Fibroblast of skin of back (primary cell): ENCODE data around the gene GYG1.

Source experiments
- DNase-seq: peaks from one replicate; pipeline ENCODE4 v3.0.0-alpha.2; 2013

GYG1 gene

GRCh38 chr3:148990236-148990635, 1.1 kb upstream of the GYG1 start:
- DNase-seq: no peak

GRCh38 chr3:148992027-148992634, 791 bp downstream of the GYG1 start:
- DNase-seq: peak; percentile 53

- no peak for DNase-seq
Observed at GRCh38 chr3:148992635-148993255, 1.4 kb downstream of the GYG1 start.

- DNase-seq: no peak
Observed at GRCh38 chr3:148997623-148998022, 6.3 kb downstream of the GYG1 start.

GRCh38 chr3:148998297-148998696, 7.0 kb downstream of the GYG1 start:
- no peak for DNase-seq

- DNase-seq: no peak
Observed at GRCh38 chr3:148998715-148999423, 7.5 kb downstream of the GYG1 start.

GRCh38 chr3:148999806-149000205, 8.5 kb downstream of the GYG1 start:
- DNase-seq: no peak

- no peak for DNase-seq
Observed at GRCh38 chr3:149000206-149000745, 8.9 kb downstream of the GYG1 start.

GRCh38 chr3:149001727-149002126, 10.4 kb downstream of the GYG1 start:
- DNase-seq: no peak

- no peak for DNase-seq
Observed at GRCh38 chr3:149003653-149004305, 12.4 kb downstream of the GYG1 start.

- no peak for DNase-seq
Observed at GRCh38 chr3:149004622-149005021, 13.3 kb downstream of the GYG1 start.

GRCh38 chr3:149005416-149005815, 14.1 kb downstream of the GYG1 start:
- DNase-seq: peak; percentile 82

- DNase-seq: no peak
Observed at GRCh38 chr3:149007567-149008257, 16.4 kb downstream of the GYG1 start.

- peak; percentile 36 for DNase-seq
Observed at GRCh38 chr3:149009732-149010131, 18.4 kb downstream of the GYG1 start.

GRCh38 chr3:149010504-149010951, 19.2 kb downstream of the GYG1 start:
- DNase-seq: no peak

- no peak for DNase-seq
Observed at GRCh38 chr3:149010966-149011365, 19.6 kb downstream of the GYG1 start.

GRCh38 chr3:149011676-149012075, 20.3 kb downstream of the GYG1 start:
- no peak for DNase-seq

GRCh38 chr3:149013726-149014125, 22.4 kb downstream of the GYG1 start:
- DNase-seq: peak; percentile 48

- DNase-seq: peak; percentile 58
Observed at GRCh38 chr3:149015393-149015792, 24.1 kb downstream of the GYG1 start.

- no peak for DNase-seq
Observed at GRCh38 chr3:149016242-149016641, 24.9 kb downstream of the GYG1 start.

GRCh38 chr3:149016669-149017541, 25.6 kb downstream of the GYG1 start:
- peak; percentile 97 for DNase-seq
